ENCODE data around the gene BCL2L13.
"Not testable (repeated sequence)": the region's sequence is repeated elsewhere in the genome, so short reads cannot be mapped to it uniquely, and the experiment has no call there.

The BCL2L13 gene

GRCh38 chr22:17695986-17696385 is 57.4 kb downstream of the BCL2L13 start:
- peak; percentile 51 for DNase-seq

GRCh38 chr22:17697196-17697595 is 58.6 kb downstream of the BCL2L13 start:
- DNase-seq: not testable (repeated sequence)

DNA sequence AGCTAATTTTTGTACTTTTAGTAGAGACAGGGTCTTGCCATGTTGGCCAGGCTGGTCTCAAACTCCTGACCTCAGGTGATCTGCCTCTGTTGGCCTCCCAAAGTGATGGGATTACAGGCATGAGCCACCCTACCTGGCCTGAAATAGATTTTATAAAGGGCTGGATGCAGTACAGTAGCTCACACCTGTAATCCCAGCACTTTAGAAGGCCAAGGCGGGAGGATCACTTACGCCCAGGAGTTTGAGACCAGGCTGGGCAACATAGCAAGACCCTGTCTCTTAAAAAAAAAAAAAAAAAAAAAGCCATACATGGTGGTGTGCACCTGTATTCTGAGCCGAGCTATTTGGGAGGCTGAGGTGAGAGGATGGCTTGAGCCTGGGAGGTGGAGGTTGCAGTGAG is 59.7 kb downstream of the BCL2L13 start:
- DNase-seq: not testable (repeated sequence)

DNA sequence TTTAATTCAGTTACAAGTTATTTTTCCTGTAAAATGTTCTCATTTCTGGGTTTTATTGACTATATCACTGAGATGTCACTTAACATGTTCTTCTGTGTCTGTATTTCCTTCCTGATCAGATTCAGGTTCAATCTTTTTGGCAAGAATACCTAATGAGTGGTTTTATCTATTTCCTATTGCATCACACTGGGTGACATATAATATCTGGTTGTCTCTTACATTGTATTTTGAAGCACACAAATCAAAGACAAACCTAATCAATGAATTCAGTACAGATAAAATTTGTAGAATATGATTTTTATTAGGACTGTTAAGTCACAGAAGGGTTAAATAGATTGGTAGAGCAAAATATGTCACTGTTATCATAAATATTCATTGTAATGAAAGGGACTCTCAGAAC is 60.4 kb downstream of the BCL2L13 start:
- no peak for DNase-seq

DNA sequence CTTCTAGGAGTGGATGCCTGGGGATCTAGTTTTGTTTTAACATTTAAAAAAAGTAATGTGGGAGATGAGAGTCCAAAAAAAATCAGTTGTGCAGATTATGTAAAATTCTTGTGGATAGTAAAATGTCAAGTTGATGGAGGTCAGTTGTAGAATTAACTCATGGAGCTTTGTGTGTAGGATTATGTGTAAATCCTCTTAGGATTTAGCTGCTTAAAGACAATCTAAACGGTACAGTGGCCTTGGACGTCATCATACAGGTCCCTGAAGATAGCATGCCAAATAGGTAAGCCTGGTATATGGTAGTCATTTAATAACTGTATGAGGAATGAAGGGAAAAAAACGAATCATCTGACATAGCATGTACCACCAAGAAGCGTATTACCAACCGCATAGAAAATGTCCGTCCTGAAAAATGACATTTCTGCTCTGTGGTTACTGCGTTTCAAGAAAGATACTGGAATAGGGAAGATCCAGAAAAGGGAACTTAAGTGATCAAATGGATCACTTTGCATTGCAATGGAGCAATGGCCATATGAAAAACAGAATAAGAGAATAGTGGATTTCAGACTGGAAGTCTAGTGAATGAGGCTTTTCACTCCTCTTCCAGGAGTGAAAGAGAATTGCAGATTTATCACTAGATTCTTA is 61.3 kb downstream of the BCL2L13 start:
- DNase-seq: no peak

DNA sequence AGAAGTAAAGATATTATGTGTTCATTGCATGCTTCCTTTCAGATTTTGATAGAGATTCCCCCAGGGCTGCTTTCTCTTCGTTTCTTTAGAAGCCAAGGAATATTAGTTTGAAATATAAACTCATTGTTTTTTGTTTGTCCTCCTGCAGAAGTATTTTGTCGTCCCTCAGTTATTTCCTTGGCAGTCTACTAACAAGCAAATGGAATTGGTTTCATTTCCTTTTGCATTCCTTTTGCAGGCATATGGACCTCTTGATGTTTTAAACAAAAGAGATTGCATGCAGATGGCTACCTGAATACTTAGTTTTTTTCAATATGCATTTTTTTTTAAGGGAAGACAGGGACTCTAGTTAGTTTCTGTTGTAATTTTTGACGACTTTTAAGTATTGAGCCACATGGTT is 62.2 kb downstream of the BCL2L13 start:
- DNase-seq: no peak

DNA sequence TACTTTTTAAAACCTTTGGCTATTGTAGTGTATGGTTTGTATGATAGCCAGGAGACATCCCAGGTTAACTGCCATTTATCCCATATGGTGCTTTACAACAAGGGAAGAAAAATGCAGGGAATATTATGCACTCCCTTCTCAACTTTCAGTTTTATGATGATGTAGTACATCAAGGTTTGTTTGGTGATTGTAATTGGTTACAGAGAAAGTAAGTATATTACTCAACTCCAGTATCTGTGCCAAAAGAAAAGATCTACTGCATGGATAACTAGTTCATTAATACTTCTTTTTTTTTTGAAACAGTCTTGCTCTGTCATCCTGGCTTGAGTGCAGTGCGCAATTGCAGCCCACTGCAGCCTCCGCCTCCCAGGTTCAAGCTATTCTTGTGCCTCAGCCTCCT is 65.3 kb downstream of the BCL2L13 start:
- no peak for DNase-seq

DNA sequence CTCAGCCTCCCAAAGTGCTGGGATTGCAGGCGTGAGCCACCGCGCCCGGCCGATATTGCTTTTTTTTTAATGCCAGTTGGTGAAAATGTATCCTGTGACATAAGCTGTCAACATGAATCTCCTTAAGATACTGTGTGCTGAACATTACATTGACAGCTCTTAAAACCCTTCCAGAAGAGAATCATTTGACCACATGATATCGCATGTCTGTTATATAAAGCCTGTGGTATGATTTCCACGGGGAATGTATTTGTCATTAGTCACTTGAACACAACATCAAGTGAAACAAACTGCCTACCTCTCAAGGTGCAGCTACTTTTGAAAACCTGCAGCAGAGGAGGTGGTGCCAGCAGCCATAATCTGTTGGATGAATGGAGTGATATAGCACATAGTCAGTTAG is 67.0 kb downstream of the BCL2L13 start:
- DNase-seq: no peak

- DNase-seq: peak; percentile 92
Measured at GRCh38 chr22:17705951-17706900, 67.7 kb downstream of the BCL2L13 start.

- DNase-seq: no peak
Measured at GRCh38 chr22:17706947-17707346, 68.4 kb downstream of the BCL2L13 start.

DNA sequence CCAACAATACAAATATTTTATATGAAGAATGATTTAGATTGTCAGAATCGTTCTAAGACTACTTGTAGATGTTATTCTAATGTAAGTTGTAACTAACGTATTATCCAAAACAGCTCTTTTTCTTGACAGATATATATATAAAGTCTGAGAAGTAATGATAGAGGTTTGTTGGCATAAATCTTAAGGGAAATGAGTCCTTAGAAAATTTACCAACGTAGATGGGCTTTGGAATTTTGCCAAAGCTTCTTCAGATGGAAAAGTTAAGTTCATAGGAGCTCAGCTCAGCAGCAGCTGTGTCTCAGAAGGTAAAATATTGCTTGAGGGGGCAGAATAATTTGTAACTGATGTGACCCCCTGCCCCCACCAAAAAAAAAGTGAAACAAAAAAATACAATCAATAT is 69.0 kb downstream of the BCL2L13 start:
- DNase-seq: no peak

DNA sequence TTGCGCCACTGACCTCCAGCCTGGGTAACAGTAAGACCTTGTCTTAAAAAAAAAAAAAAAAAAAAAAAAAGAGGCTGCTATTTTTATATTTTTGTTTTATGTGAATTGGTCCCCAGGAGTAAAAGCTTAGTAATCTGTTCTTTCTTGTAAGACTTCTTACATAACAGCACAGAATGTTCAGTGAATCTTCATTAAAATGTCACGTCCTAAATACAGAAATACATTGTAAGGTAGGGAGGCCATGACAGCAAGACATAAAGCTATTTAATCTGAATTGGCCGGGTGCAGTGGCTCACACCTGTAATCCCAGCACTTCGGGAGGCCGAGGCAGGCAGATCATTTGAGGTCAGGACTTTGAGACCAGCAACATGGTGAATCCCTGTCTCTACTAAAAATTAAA is 71.5 kb downstream of the BCL2L13 start:
- no peak for DNase-seq

DNA sequence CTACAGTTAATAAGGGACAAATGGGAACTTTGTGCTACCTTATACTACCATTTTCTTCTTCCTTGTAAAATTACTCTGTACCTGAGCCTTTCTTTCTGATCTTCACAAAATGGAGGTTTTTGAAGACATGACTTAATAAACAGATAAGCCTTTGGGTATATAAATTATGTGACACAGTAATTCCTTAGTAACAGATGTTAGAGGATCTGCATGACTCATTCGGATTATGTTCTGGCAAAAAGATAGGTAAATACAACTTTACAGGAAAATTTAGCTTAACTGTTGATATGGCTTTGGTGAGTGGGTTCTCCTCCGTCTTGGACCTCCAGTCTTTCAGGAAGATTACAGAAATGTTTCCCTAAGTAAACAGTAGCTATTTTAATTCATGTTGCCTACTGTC is 73.9 kb downstream of the BCL2L13 start:
- DNase-seq: no peak

DNA sequence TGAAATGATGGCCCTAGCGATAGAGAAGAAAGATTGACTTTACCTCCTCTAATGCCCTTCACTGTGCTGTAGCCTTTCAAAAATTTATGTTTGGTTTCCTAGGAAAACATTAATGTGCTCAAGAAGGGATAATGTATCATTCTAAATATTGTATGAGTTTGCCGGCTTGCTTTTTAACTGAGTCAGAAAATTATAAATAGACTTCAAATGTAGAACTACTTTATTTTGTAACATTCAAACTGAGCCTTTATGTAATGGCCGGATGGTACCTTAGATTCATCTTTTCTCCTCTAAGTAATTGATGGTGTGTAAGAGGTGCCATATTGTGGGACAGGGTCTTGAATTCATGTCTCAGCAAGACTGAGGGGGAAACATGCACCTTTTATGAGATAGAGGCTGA is 78.0 kb downstream of the BCL2L13 start:
- no peak for DNase-seq

GRCh38 chr22:17717708-17718107 is 79.2 kb downstream of the BCL2L13 start:
- peak; percentile 48 for DNase-seq

- no peak for DNase-seq
Measured at GRCh38 chr22:17719911-17720310, 81.4 kb downstream of the BCL2L13 start.

GRCh38 chr22:17724241-17724640 is 85.7 kb downstream of the BCL2L13 start:
- peak; percentile 26 for DNase-seq

GRCh38 chr22:17724678-17725499 is 86.3 kb downstream of the BCL2L13 start:
- no peak for DNase-seq

DNA sequence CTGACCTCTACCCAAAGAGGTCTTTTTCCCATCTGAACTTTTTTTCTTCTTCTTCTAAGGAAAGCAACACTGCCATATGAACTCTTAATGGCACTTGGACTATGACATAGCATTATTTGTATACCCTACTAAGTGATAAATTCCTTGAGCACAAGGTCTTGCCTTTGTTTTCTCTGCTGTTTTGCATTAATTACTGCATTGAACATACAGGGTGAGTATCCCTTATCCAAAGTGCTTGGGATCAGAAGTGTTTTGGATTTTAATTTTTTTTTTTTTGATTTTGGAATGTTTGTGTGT is 86.9 kb downstream of the BCL2L13 start:
- DNase-seq: no peak

GRCh38 chr22:17726006-17726927 is 87.7 kb downstream of the BCL2L13 start:
- peak; percentile 95 for DNase-seq

DNA sequence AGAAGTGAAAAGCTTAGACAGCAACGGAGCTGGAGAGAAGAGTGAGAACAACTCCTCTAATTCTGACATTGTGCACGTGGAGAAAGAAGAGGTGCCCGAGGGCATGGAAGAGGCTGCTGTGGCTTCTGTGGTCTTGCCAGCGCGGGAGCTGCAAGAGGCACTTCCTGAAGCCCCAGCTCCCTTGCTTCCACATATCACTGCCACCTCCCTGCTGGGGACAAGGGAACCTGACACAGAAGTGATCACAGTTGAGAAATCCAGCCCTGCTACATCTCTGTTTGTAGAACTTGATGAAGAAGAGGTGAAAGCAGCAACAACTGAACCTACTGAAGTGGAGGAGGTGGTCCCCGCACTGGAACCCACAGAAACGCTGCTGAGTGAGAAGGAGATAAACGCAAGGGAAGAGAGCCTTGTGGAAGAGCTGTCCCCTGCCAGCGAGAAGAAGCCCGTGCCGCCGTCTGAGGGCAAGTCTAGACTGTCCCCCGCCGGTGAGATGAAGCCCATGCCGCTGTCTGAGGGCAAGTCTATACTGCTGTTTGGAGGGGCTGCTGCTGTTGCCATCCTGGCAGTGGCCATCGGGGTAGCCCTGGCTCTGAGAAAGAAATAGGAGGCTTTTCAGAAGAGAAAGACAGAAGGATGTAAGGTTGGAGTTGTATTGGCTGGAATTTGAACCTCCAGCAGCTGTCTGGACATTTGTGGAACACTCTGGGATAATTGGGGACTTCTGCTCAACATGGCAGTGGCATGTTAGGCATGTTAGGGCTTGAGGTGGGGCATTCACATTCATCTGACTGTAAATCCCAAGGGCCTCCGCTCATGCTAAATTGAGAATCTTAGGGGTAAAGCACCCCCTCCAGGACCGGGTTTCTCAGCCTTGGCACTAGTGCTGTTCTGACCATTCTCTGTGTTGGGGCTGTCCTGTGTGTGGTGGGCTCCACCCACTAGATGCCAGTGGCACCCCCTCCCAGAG is 88.7 kb downstream of the BCL2L13 start:
- DNase-seq: peak; percentile 36
